C4-2B (cell line): Measurements from ENCODE around the gene GPR17.

Source experiments
- CTCF ChIP-seq: fragments of 450-650 bp; conservative IDR thresholded peaks from 2 replicates; pipeline ENCODE4 v1.5.1; 2017; ENCODE audit warnings: mild to moderate bottlenecking
- ZFX ChIP-seq: fragments of 450-650 bp; IDR thresholded peaks from 2 replicates; pipeline ENCODE4 v1.6.1; 2017

DNA sequence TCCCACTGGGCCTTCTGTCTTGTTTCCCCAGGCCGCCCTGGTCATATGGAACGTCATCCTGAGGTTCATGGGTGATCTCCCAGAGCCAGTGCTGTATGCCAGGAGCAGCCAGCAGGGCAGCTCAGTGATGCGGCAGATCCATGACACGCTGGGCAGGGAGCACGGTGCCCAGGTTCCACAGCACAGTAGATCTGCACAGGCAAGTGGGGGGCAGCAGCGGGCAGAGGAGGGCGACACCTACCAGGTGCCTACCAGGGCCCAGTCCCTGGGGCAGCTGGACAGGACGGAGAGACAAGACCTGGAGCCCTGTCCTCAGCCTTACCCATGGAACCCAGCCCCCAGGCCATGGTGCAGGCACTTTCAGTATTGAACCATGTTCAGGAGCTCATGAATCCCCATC, 36.1 kb upstream of the GPR17 start:
- TF ChIP-seq CTCF = no peak
- TF ChIP-seq ZFX = no peak
